Peyer's patch (tissue), 4 donors: ENCODE data around the gene GINS3. TPM values are rescaled to one million over a fixed set of nuclear protein-coding genes. Genes with fewer than 3 reads are reported as not detected.

Experiments used
- DNase-seq, 3 donors: peaks; one replicate each; pipeline ENCODE4 v3.0.0-alpha.2; 2017 to 2019
- H3K27ac ChIP-seq, 4 donors: fragments of 200-600 bp; sonication (generic); one replicate each; pipeline ENCODE4 v1.5.1; 2016 to 2019
- H3K27me3 ChIP-seq, 2 donors: fragments of 200-600 bp; sonication (generic); one replicate each; pipeline ENCODE4 v1.5.1; 2019
- H3K36me3 ChIP-seq, 3 donors: fragments of 200-600 bp; sonication (generic); one replicate each; pipeline ENCODE4 v1.5.1; 2016 to 2019
- H3K4me1 ChIP-seq, 4 donors: fragments of 200-600 bp; sonication (generic); one replicate each; pipeline ENCODE4 v1.5.1; 2016 to 2019
- H3K4me3 ChIP-seq, 4 donors: fragments of 200-600 bp; sonication (generic); 1 replicate in 3 of 4; 2 replicates in 1 of 4; pipeline ENCODE4 v1.5.1; 2016 to 2019; ENCODE audit warnings: mild to moderate bottlenecking in 1 of 4
- H3K9me3 ChIP-seq, 4 donors: fragments of 200-600 bp; sonication (generic); one replicate each; pipeline ENCODE4 v1.5.1; 2016 to 2019; ENCODE audit warnings: mild to moderate bottlenecking in 1 of 4
- POLR2A ChIP-seq, 2 donors: fragments of 450-650 bp; IDR thresholded peaks; one replicate each; pipeline ENCODE4 v1.5.1; 2017; ENCODE audit warnings: antibody characterized with exemption in 2 of 2, mild to moderate bottlenecking in 2 of 2, moderate library complexity in 2 of 2
- total RNA-seq, 4 donors: library from RNA; depleted of rRNA; stranded (reverse); fragments of >200 nt; gene quantifications; one replicate each; pipeline ENCODE4 v1.1.0, GENCODE V29; 2016
- TF ChIP-seq, protein P1 (sequence below), 6 experiments: fragments of 450-650 bp in 4 of 6; fragments of 200-600 bp in 2 of 6; sonication (generic) in 1 of 6; IDR thresholded peaks; one replicate each; pipeline ENCODE4 v1.5.1; 2017 to 2019; ENCODE audit warnings: antibody characterized with exemption in 6 of 6, mild to moderate bottlenecking in 3 of 6, moderate library complexity in 1 of 6

GINS3 gene
- total RNA-seq, 4 donors from 2014 or later: 1.3 to 4.1 (median 1.9) TPM

DNA sequence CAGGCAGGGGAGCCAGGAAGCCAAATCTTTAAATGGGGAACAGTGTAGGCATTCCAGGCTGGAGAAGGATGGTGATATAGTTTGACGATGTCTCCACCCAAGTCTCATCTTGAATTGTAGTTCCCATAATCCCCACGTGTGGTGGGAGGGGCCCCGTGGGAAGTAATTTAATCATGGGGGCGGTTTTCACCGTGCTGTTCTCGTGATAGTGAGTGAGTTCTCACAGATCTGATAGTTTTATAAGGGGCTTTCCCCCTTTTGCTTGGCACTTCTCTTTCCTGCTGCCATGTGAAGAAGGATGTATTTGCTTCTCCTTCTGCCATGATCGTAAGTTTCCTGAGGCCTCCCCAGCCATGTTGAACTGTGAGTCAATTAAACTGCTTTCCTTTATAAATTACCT lies 28.8 kb downstream of the GINS3 start:
- H3K27ac ChIP-seq: no peak overlapping the region
- DNase-seq: no peak
- H3K4me3 ChIP-seq: no peak overlapping the region
- TF ChIP-seq, protein P1, sequence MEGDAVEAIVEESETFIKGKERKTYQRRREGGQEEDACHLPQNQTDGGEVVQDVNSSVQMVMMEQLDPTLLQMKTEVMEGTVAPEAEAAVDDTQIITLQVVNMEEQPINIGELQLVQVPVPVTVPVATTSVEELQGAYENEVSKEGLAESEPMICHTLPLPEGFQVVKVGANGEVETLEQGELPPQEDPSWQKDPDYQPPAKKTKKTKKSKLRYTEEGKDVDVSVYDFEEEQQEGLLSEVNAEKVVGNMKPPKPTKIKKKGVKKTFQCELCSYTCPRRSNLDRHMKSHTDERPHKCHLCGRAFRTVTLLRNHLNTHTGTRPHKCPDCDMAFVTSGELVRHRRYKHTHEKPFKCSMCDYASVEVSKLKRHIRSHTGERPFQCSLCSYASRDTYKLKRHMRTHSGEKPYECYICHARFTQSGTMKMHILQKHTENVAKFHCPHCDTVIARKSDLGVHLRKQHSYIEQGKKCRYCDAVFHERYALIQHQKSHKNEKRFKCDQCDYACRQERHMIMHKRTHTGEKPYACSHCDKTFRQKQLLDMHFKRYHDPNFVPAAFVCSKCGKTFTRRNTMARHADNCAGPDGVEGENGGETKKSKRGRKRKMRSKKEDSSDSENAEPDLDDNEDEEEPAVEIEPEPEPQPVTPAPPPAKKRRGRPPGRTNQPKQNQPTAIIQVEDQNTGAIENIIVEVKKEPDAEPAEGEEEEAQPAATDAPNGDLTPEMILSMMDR (IDR thresholded peaks at IDR 0.05): no peak
- TF ChIP-seq POLR2A (IDR thresholded peaks at IDR 0.05): no peak
- no peaks in the 10 kb centered on the region for H3K27me3 ChIP-seq
- peaks cover 0 to 5% (median 0%) of the 10 kb centered on the region in 4 donors for H3K4me1 ChIP-seq
- no peaks in the 10 kb centered on the region for H3K9me3 ChIP-seq
- H3K36me3 ChIP-seq: no peaks in the 10 kb centered on the region

DNA sequence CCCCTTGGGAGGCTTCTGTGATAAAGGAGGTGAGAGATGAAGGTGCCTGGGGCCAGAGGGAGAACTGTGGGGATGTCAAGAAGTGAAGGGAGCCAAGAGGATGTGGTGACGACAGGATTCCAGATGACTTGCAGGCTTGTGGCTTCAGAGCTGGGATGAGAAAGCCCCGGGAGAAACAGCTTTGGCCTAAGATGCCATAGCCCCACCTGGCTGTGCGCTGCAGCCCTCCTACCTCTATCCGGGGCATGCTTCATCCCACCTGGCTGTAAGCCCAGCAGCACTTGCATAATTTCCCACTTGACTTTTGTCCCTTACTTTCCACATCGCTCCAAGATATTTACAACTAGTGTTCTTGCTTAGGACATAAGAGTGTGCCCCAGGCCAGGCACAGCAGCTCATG lies 29.3 kb downstream of the GINS3 start:
- Histone ChIP-seq H3K27ac (no peak overlapping the region), H3K36me3 (no peaks in the 10 kb centered on the region), H3K4me3 (no peak overlapping the region), H3K4me1 (peaks cover 0 to 10% (median 0%) of the 10 kb centered on the region in 4 donors), H3K9me3 (no peaks in the 10 kb centered on the region), H3K27me3 (no peaks in the 10 kb centered on the region)
- TF ChIP-seq, protein P1 (IDR thresholded peaks at IDR 0.05): no peak
- no peak for TF ChIP-seq POLR2A (IDR thresholded peaks at IDR 0.05)
- no peak for DNase-seq

DNA sequence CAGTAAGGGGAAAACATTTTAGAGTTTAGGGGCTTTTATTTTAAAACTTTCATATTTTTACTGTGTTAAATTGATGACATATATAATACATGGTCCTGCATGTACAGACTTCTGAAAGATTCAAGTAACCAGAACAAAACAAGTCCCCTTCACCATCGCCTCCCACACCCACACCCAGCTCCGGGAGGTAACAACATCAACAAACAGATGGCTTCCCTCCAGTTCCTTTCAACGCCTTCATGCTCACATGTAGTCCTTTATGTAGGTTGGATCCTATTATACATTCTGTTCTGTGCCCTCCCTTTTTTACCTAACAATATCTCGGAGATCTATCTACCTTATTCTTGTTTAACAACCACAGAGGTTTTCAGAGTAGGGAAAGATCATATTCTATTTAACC lies 30.5 kb downstream of the GINS3 start:
- Histone ChIP-seq H3K27me3 (no peaks in the 10 kb centered on the region), H3K27ac (no peak overlapping the region), H3K36me3 (no peaks in the 10 kb centered on the region), H3K4me3 (no peak overlapping the region), H3K4me1 (peaks cover 0 to 12% (median 0%) of the 10 kb centered on the region in 4 donors), H3K9me3 (no peaks in the 10 kb centered on the region)
- TF ChIP-seq POLR2A (IDR thresholded peaks at IDR 0.05): no peak
- TF ChIP-seq, protein P1 (IDR thresholded peaks at IDR 0.05): no peak
- no peak for DNase-seq

DNA sequence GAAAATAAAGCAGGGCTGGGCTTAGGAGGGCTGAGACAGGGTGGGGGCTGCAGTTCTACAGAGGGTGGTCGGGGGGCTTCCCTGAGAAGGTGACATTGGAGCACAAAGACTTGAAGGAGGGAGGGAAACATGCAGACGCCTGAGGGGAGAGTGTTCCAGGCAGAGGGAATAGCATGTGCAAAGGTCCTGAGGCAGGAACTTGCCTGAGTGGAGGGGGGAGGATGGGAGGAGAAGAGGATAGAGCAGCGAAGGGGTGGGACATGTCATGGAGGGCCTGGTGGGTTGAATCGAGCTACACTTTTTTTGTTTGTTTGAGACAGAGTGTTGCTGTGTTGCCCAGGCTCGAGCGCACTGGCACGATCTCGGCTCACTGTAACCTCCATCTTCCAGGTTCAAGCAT lies 33.0 kb downstream of the GINS3 start:
- peak overlapping the region in 1 of 4 donors; percentile 9 for H3K27ac ChIP-seq
- H3K4me1 ChIP-seq: peaks cover 0 to 12% (median 0%) of the 10 kb centered on the region in 4 donors
- H3K4me3 ChIP-seq: no peak overlapping the region
- DNase-seq: no peak
- no peaks in the 10 kb centered on the region for H3K9me3 ChIP-seq
- no peak for TF ChIP-seq POLR2A (IDR thresholded peaks at IDR 0.05)
- TF ChIP-seq, protein P1 (IDR thresholded peaks at IDR 0.05): no peak
- H3K36me3 ChIP-seq: no peaks in the 10 kb centered on the region
- H3K27me3 ChIP-seq: no peaks in the 10 kb centered on the region

DNA sequence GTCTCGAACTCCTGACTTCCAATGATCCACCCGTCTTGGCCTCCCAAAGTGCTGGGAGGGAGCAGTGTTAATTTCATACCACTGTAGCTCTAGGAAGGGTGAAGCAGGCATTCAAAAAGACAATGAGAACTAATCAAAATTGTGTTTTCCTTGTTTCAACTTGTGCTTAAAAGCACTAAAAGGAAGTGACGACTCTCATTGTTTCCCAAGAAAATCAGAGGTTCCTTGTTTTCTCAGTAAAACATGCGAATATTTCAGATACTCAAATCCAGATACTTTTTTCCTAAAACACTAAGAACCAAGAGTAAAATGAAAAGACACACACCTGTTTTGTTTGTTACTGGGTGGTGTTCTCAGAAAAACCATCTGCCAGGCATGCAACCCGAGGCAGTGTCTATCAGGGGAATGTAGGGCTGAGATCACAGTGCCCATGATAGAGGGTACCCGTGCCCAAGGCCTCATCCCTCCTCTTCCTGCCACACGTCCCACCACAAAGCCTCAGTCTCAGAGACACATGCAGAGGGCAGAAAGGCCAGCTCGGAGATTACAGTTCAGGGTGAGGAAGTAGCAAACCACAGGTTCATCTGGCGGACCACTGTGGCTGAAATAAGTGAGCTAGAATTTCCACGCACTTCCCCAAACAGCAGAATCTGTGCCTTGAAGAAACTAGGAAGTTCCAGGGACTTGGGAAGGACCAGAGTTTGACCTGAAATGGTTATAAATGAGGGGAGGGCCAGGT lies 33.7 kb downstream of the GINS3 start:
- H3K27me3 ChIP-seq: no peaks in the 10 kb centered on the region
- DNase-seq: peak in 2 of 3 donors; percentile 37 to 55

More for the DNA sequence above, 33.7 kb downstream of the GINS3 start:
- TF ChIP-seq, protein P1 (IDR thresholded peaks at IDR 0.05): no peak
- no peak for TF ChIP-seq POLR2A (IDR thresholded peaks at IDR 0.05)
- Histone ChIP-seq H3K27ac (peak overlapping the region in 1 of 4 donors; percentile 9), H3K4me1 (peaks cover 0 to 12% (median 0%) of the 10 kb centered on the region in 4 donors), H3K9me3 (no peaks in the 10 kb centered on the region), H3K4me3 (no peak overlapping the region), H3K36me3 (no peaks in the 10 kb centered on the region)
